Calu3 (cell line): Measurements from ENCODE around the gene SEL1L. TPM values are rescaled to one million over a fixed set of nuclear protein-coding genes. Genes with fewer than 3 reads are reported as not detected.
"Not testable (repeated sequence)": the region's sequence is repeated elsewhere in the genome, so short reads cannot be mapped to it uniquely, and the experiment has no call there.

ENCODE experiments used
- BruUV-seq: library from RNA; stranded (reverse); fragments of 400-500 nt; replicated peaks from 2 replicates; lab custom pipeline; 2021; lab: Mats Ljungman, UMichigan
- CTCF ChIA-PET: fragments of 300-600 bp; sonication (Branson Sonifier 250); formaldehyde crosslinking; loops from one replicate; lab custom pipeline; 2022; ENCODE audit warnings: antibody characterized with exemption; lab: Charles Lee
- DNase-seq: peaks from one replicate; pipeline ENCODE4 v3.0.0; 2022
- H3K27ac Mint-ChIP-seq: one replicate; pipeline ENCODE4 v1.8.0; 2022; ENCODE audit warnings: mixed read lengths; ENCODE audit not compliant: unreplicated experiment
- H3K27me3 Mint-ChIP-seq: one replicate; pipeline ENCODE4 v1.8.0; 2022; ENCODE audit warnings: mixed read lengths; ENCODE audit not compliant: unreplicated experiment
- H3K36me3 Mint-ChIP-seq: one replicate; pipeline ENCODE4 v1.8.0; 2022; ENCODE audit warnings: mild to moderate bottlenecking, moderate library complexity, mixed read lengths; ENCODE audit not compliant: insufficient read depth, unreplicated experiment
- H3K4me1 Mint-ChIP-seq: one replicate; pipeline ENCODE4 v1.8.0; 2022; ENCODE audit warnings: mild to moderate bottlenecking, low read depth, mixed read lengths; ENCODE audit not compliant: unreplicated experiment
- H3K4me3 Mint-ChIP-seq: one replicate; pipeline ENCODE4 v1.8.0; 2022; ENCODE audit warnings: mild to moderate bottlenecking, low read depth, moderate library complexity, mixed read lengths; ENCODE audit not compliant: unreplicated experiment
- H3K9me3 Mint-ChIP-seq: one replicate; pipeline ENCODE4 v1.8.0; 2022; ENCODE audit warnings: low read depth, mixed read lengths; ENCODE audit not compliant: unreplicated experiment
- CTCF ChIP-seq: fragments of 200-600 bp; IDR thresholded peaks from one replicate; pipeline ENCODE4 v1.8.0; 2022; ENCODE audit warnings: antibody characterized with exemption; ENCODE audit not compliant: unreplicated experiment
- intact Hi-C: fragments of 100-400 bp; cut with micrococcal nuclease; formaldehyde crosslinking; loops from one replicate; pipeline ENCODE4 v1.10.0; 2022; ENCODE audit not compliant: unreplicated experiment
- total RNA-seq: library from RNA; stranded (reverse); gene quantifications from 2 replicates; pipeline ENCODE4 v1.2.3, GENCODE V29; 2022

The SEL1L gene
- total RNA-seq, 1 experiment from 2014 or later, result 95.4 TPM

DNA sequence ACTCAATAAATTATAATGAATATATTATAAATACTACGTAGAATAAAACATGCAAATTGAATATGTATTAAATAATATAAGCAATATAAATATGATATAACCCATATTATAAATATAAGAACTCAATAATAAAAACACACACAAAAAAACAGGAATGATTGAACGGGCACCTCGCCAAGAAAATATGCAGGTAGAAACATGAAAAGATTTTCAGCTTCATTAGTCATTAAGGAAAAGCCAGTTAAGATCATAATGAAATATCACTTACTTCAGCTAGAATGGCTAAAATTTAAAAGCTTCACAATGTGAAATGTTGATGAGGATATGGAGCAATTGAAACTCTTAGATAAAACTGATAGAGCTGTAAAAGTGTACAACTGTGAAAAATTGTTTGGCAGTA, 17.8 kb upstream of the SEL1L start:
- no peaks in the 10 kb centered on the region for H3K27me3 Mint-ChIP-seq
- H3K9me3 Mint-ChIP-seq, result peaks cover 3% of the 10 kb centered on the region
- no TSS peak for BruUV-seq
- intact Hi-C loops, result no loop called here
- no peaks in the 10 kb centered on the region for H3K36me3 Mint-ChIP-seq
- H3K4me1 Mint-ChIP-seq, result no peaks in the 10 kb centered on the region
- no peak overlapping the region for H3K27ac Mint-ChIP-seq
- CTCF ChIA-PET, result no interaction called here
- H3K4me3 Mint-ChIP-seq, result no peak overlapping the region
- DNase-seq, result no peak
- no peak for TF ChIP-seq CTCF

- Mint-ChIP-seq H3K27ac (no peak overlapping the region), H3K27me3 (no peaks in the 10 kb centered on the region)
- CTCF ChIA-PET, result no interaction called here
Observed at GRCh38 chr14:81550001-81550637, 16.5 kb upstream of the SEL1L start.

GRCh38 chr14:81541206-81541605, 7.6 kb upstream of the SEL1L start:
- intact Hi-C loops, CTCF ChIA-PET, H3K27ac Mint-ChIP-seq, DNase-seq, BruUV-seq, H3K4me1 Mint-ChIP-seq, H3K9me3 Mint-ChIP-seq, H3K4me3 Mint-ChIP-seq, H3K36me3 Mint-ChIP-seq: not testable (repeated sequence)
- H3K27me3 Mint-ChIP-seq, result peaks cover 61% of the 10 kb centered on the region

More at GRCh38 chr14:81550001-81550637, 16.5 kb upstream of the SEL1L start:
- H3K4me1 Mint-ChIP-seq, result no peaks in the 10 kb centered on the region
- intact Hi-C loops, result no loop called here
- no peaks in the 10 kb centered on the region for H3K36me3 Mint-ChIP-seq
- H3K4me3 Mint-ChIP-seq, result no peak overlapping the region
- TF ChIP-seq CTCF, result no peak
- H3K9me3 Mint-ChIP-seq, result peaks cover 3% of the 10 kb centered on the region
- no TSS peak for BruUV-seq
- DNase-seq, result no peak

DNA sequence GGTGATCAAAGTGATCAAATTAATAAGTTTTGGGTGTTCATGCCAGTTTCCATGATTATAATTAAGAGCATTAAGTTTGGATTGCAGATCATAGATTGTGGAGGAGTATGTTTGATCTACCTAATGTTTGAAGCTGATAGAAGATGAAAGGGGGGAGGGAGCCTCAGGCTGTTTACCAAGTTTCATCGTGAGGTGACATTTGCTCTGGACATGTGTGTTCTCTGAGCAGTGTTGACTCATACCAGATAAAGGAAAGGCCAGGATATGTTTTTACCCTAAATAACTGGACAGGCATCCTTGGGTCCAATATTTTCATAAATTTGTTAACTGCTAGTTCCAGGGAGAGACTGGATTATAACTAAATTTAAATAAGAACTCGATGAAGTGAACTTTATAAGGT, 3.5 kb upstream of the SEL1L start:
- Mint-ChIP-seq H3K4me3 (no peak overlapping the region), H3K27ac (no peak overlapping the region), H3K9me3 (peaks cover 9% of the 10 kb centered on the region), H3K4me1 (peaks cover 27% of the 10 kb centered on the region), H3K27me3 (peaks cover 32% of the 10 kb centered on the region), H3K36me3 (peaks cover 19% of the 10 kb centered on the region)
- DNase-seq, result no peak
- intact Hi-C loops, result loop anchor here (5.0 kb wide), 1 partner anchor 1480 kb away; no protein-coding TSS in a partner anchor
- CTCF ChIA-PET, result no interaction called here
- no peak for TF ChIP-seq CTCF
- no TSS peak for BruUV-seq

GRCh38 chr14:81536241-81536771, 2.7 kb upstream of the SEL1L start:
- TF ChIP-seq CTCF, result no peak
- peaks cover 22% of the 10 kb centered on the region for H3K36me3 Mint-ChIP-seq
- H3K9me3 Mint-ChIP-seq, result peaks cover 6% of the 10 kb centered on the region
- no peak overlapping the region for H3K4me3 Mint-ChIP-seq
- no TSS peak for BruUV-seq
- CTCF ChIA-PET, result no interaction called here
- intact Hi-C loops, result loop anchor here (5.0 kb wide), 1 partner anchor 1479 kb away; no protein-coding TSS in a partner anchor
- peaks cover 27% of the 10 kb centered on the region for H3K4me1 Mint-ChIP-seq
- no peak overlapping the region for H3K27ac Mint-ChIP-seq
- no peak for DNase-seq
- peaks cover 23% of the 10 kb centered on the region for H3K27me3 Mint-ChIP-seq
